A673 (cell line): ENCODE results near the gene MLLT6.

ENCODE experiments used
- CTCF ChIP-seq: fragments of 300-800, 200-600 bp; sonication (generic); conservative IDR thresholded peaks from 2 replicates; pipeline ENCODE4 v1.5.1; 2017; ENCODE audit warnings: low read depth, mild to moderate bottlenecking, antibody characterized with exemption, low read length, moderate library complexity, mixed read lengths
- EZH2 ChIP-seq: fragments of 200-600 bp; sonication (generic); IDR thresholded peaks from 2 replicates; pipeline ENCODE4 v1.6.1; 2017; ENCODE audit warnings: borderline replicate concordance, low read depth, mild to moderate bottlenecking, mixed read lengths, antibody characterized with exemption, low read length; ENCODE audit not compliant: poor library complexity, severe bottlenecking

GRCh38 chr17:38711792-38712571 is 6.9 kb downstream of the MLLT6 start:
- TF ChIP-seq CTCF, result no peak
- TF ChIP-seq EZH2, result no peak
